NCI-H1930 (cell line): ENCODE results near the gene DENND1A.
"Not testable (repeated sequence)": the region's sequence is repeated elsewhere in the genome, so short reads cannot be mapped to it uniquely, and the experiment has no call there.

ENCODE experiments used
- DNase-seq, 2 experiments: peaks; one replicate each; lab custom pipeline; 2025; lab: John Stamatoyannopoulos, UW

DENND1A gene

DNA sequence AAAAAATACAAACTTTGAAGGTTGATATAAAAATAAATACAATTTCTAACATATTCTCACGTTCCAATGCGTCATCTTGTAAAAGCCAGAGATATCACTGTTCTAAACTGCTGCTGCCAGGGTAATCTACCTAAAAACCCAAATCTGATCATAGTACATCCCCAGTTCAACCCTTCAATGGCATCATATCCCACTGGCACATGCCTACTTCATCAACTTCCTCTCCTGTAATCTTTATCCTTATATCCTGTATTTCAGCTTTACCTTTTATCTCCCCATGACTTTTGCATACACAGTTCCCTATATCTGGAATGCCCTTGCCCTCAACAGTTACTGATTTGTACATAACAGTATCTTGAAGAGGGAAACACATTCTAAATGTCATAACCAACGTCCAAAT is 7.5 kb downstream of the DENND1A start:
- no peak for DNase-seq

GRCh38 chr9:123914517-123915196 is 15.3 kb downstream of the DENND1A start:
- no peak for DNase-seq

DNA sequence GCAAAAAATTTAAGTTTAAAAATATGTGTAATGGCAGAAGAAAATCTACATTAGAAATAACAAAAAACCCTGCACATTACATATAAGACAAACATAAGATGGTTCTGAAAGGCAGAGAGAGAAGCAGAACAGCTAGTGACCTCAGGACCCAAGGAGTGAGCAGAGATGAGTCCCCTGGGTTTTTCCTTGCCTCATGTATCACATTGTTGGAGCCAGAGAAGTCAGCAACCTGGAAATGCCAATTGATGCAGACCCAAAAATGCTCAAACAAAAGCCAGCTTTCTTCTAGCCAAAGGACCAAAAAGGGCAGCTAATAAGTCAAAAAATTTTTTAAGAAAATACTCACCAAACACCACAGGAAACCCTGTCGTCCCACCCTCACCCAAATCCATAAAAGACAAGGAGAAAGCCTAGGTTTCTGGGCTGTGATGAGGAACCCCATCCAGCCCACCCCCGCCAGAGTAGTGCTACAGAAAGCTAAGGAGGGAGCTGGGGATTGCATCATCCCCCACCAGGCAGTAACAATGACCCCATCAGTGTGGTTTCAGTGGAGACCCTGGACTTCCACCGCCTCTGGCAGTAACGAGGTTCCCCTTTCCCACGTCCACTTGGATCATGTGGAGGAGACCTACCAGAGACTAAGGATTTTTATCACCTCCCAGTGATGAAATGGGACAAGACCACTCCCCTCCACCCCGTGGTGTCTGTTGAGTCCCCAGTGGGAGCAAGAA is 17.6 kb downstream of the DENND1A start:
- DNase-seq: no peak

GRCh38 chr9:123911024-123911423 is 18.9 kb downstream of the DENND1A start:
- no peak for DNase-seq

GRCh38 chr9:123909192-123909591 is 20.7 kb downstream of the DENND1A start:
- not testable (repeated sequence) for DNase-seq

DNA sequence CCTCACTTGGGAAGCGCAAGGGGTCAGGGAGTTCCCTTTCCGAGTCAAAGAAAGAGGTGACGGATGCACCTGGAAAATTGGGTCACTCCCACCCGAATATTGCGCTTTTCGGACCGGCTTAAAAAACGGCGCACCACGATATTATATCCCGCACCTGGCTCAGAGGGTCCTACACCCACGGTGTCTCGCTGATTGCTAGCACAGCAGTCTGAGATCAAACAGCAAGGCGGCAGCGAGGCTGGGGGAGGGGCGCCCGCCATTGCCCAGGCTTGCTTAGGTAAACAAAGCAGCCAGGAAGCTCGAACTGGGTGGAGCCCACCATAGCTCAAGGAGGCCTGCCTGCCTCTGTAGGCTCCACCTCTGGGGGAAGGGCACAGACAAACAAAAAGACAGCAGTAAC is 26.4 kb downstream of the DENND1A start:
- DNase-seq: not testable (repeated sequence)

DNA sequence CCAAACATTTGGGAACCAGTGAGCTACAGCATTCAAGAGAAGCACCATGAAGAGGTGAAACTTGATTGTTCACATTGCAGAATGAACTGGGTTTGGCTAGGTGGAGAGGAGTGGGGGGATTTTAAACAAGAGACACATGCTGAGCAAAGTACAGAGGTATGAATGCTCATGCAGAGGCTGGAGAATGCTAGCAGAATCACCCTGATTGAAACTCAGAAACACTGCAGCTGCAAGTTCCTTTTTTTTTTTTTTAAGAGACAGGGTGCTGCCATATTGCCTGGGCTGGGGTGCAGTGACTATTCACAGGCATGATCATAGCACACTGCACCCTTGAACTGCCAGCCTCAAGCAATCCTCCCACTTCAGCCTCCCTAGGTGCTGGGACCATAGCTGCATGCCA is 35.1 kb downstream of the DENND1A start:
- DNase-seq: no peak

DNA sequence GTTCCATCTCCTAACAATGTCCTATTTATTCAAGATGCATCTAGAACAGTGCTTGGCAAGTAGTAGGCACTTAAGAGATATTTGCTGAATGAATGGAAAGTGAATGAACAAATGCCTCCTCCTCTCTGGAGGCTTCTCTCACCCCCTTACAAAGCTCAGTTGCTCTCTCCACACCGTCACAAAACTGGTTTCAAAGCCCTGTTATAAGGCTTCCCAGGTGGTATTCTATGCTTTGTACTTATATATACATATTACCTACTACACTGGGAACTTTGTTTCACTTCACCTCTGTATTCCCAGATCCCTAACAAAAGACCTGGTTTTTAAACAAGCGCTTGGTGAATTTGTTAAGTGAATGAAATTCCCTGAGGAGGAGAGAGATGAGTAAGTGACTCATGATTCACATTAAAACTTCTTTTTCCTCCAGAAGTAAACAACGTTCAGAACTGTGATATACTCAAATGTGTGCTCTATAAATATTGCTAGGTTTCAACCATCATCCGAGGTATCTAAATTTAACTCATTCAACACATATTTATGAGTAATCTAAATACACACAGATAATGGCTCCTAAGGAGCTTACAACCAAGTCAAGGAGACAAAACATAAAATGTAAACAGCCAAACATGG is 36.0 kb downstream of the DENND1A start:
- peak in 1 of 2 experiments; percentile 63 for DNase-seq

- DNase-seq: no peak
These were observed 36.8 kb downstream of the DENND1A start for GRCh38 chr9:123893115-123893514.

DNA sequence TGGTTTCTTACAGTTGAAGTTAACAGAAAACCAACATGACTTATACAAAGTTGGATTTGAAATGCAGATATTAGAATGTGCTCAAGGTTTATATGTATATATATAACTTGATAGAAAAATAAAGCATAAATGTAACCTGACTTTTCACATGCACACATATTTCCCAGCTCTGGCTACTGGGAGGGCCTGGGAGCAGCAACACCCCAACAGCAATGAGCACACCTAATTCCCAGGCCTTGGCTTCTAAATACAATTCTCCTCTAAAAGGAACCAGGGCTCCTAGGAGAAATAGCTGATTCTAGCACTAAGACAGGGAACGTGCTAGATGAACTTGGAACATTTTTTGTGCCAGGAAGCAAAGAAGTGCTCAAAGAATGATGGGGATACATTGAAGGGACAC is 42.1 kb downstream of the DENND1A start:
- DNase-seq: no peak

DNA sequence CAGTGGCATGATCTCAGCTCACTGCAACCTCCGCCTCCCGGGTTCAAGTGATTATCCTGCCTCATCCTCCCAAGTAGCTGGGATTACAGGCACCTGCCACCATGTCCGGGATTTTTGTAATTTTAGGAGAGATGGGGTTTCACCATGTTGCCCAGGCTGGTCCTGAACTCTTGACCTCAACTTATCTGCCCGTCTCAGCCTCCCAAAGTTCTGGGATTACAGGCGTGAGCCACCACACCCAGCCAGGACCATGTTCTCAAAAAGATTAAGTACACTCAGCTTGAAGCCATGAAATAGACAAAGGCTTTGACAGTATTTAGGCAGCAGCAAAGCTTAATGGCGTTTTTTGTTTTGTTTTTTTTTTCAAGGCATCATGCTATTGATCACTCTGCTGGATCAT is 44.1 kb downstream of the DENND1A start:
- DNase-seq: not testable (repeated sequence)

GRCh38 chr9:123883634-123884033 is 46.3 kb downstream of the DENND1A start:
- no peak for DNase-seq

GRCh38 chr9:123881604-123882003 is 48.3 kb downstream of the DENND1A start:
- no peak for DNase-seq

DNA sequence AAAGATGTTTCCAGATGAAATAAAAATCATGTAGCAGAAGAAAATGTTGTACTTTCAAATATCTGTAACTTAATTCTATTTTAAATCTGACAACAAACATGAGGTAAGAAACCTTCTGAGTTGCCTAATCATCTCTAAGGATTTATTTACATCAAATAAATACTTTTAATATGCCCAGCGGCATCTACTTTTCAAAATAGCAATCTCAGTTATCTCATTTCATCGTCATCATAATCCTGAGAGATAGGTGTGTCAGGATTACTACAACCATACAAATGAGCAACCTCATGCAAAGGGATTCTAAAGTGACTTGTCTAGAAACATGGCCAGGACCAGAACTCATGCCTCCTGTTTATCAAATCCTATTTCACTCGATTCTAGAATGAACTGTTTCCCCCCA is 49.5 kb downstream of the DENND1A start:
- DNase-seq: no peak

- DNase-seq: no peak
These were observed 53.2 kb downstream of the DENND1A start for GRCh38 chr9:123876750-123877149.

GRCh38 chr9:123872710-123873109 is 57.2 kb downstream of the DENND1A start:
- no peak for DNase-seq

DNA sequence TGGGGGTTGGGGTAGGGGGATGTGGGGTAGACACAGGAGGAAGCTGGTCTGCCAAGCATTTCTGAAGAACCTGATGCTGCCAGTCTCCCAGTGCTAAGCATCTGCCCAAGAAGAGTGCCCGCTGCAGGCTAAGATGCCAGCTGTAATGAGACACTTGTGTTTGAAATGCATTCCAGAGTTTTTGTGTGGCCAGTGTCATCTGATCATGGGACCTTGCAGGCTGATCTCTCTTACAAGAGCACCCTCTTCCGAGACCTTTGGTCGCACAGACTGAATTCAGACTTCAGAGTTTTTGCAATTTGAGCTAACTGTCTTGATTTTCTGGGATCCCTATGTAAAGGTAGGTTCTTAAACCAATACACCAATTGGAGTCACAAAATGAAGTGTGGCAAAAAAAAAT is 58.1 kb downstream of the DENND1A start:
- DNase-seq: no peak

- DNase-seq: no peak
These were observed 61.9 kb downstream of the DENND1A start for GRCh38 chr9:123868002-123868401.

- DNase-seq: no peak
These were observed 62.9 kb downstream of the DENND1A start for GRCh38 chr9:123867034-123867433.

DNA sequence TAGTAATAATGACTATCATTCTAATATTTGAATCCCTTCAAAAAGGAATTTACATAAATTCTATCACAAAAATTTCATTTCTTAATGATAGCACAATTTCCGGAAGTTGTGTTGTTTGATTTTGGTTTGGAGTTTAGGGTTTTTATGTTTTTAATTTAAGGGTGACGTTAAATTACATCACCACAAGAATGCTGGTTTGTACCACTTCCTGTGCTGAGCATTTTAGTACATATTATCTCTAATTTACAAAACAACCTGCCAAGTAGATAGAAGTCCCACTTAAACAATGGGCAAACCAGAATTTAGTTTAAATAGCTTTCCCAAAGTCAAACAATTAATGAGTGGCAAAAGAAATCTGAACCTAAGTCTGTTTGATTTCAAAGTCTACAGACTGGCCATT is 63.4 kb downstream of the DENND1A start:
- DNase-seq: no peak

DNA sequence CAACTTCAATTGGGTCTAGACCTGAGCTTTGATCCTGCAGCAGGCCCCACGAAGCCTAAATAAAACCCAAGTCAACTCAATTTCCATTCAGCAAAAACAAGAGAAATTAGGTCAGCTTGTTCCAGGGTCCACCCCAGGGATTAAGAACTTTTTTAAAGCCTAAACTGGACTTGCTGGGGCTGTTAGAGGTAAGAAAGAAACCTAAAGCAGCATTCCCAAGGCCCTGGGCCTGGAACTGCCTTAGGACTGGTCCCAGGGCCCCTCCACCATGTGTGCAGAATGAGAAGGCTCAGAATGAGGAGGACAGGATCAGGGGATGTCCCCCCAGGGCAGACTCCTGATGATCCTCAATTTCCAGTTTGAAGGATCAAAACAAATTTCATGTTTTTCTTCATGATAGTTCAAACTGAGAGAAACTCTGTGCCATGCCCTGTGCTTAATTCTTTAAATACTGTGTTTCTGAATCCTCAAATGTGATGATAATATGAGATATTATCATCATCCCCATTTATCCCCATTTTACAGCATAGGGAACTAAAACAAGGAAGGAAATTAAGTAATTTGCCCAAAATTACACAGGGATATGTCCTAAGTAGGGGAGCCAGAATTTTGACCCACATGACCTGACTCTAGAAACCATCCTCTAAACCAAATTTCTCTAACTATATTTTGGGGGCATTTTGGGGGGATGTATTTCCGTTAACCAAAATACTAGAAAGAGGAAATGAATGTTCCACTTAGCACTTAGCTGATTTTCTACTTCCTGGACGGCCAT is 64.5 kb downstream of the DENND1A start:
- DNase-seq: no peak

- DNase-seq: no peak
These were observed 65.7 kb downstream of the DENND1A start for GRCh38 chr9:123864251-123864650.
